HG03280 (cell line): ENCODE data around the gene PROX1.
"Not testable (repeated sequence)": the region's sequence is repeated elsewhere in the genome, so short reads cannot be mapped to it uniquely, and the experiment has no call there.

Experiments used
- ATAC-seq: cut with Tn5 transposase; IDR thresholded peaks from one replicate; pipeline ENCODE4 v1.9.1; 2021; ENCODE audit warnings: mild to moderate bottlenecking, moderate library complexity; ENCODE audit not compliant: unreplicated experiment

PROX1 gene

GRCh38 chr1:214066936-214067335 is 79.2 kb downstream of the PROX1 start:
- ATAC-seq, result no peak

GRCh38 chr1:214067397-214067796 is 79.6 kb downstream of the PROX1 start:
- no peak for ATAC-seq

DNA sequence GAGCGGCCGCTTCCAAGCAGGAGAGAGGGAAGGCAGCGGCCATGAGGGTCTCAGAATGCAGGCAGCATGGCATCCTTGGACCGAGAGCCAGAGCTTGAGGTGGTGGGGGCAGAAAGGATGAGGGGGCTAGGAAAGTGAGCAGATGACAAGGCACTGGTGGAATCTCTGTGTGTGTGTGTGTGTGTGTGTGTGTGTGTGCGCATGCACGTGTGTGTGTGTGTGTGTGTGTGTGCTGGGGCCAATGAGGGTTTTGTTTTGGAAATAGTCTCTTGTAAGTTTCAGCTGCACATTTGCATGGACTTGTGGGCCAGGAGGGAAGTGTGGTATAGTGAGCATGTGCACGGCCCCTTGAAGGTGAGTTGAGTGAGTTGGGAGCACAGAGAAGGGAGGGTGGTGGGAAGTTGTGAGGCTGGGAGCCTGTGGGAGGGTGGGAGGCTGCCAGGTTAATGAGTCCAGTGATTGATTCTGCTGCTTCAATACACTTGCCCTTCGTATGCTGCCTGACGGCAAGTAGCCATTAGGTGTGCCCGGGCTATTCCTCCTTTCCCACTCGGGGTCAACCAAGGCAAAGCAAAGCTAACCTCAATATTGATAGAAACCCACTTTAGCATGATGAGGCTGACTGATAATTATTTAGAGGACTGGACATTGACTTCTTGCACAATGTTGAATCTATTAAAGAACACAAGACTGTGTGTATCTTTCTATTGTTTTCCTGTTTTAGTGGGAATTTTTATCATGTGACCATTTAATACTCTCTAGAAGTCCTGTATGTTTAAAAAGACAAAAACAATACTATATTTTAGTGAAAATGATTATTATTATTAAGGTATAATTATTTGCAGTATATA is 80.3 kb downstream of the PROX1 start:
- no peak for ATAC-seq

DNA sequence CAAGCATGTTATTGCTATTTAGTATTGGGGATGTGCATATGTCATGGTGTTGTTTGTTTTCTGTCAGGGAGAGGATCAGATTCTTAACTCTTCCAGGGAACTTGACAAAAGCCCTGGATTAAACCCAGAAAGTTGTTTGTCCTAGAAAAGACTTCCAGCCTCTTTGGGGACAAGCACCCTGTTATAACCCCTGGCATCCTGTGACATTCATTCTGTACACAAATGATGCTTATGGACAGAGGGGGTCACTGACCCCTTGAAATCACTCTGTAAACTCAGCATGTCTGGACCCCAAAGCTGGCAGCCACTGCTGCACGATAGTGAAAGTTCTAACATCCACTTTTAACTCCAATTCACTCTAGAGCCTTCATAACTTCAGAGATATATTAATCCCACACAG is 81.2 kb downstream of the PROX1 start:
- ATAC-seq, result no peak

- ATAC-seq, result no peak
These were observed 83.7 kb downstream of the PROX1 start for GRCh38 chr1:214071469-214071868.

DNA sequence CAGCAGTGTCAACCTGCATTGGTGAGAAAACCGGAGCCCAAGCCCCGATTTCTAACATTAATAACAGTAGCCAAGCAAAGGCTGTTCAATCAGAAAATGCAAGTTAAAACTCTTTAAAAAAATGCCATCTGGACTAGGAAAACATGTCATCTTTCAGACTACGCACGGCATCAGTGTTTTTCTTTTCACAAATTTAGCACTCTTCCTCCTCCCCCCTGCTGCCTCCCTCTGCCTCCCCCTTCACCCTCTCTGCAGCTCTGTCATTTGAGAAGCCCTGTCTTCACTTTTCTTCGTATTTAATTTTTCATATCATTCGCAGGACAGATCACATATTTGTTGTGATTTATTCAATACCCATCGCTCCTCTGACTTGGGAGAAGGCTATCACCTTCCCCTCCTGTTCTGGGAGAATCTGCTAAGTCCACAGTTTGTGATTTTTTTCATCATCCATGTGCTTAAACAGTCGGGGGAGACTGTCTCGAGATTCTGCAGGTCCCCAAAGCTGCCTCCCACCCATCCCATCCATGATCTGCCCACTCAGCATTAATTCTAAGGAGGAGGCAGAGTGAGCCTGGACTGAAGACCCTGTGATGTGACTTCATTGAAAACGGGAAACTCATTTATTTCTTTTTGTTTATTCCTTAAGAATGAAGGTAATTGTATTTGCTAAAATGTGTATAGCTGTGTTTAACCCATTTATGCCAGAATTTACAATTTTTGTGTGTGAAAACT is 84.8 kb downstream of the PROX1 start:
- ATAC-seq, result no peak

DNA sequence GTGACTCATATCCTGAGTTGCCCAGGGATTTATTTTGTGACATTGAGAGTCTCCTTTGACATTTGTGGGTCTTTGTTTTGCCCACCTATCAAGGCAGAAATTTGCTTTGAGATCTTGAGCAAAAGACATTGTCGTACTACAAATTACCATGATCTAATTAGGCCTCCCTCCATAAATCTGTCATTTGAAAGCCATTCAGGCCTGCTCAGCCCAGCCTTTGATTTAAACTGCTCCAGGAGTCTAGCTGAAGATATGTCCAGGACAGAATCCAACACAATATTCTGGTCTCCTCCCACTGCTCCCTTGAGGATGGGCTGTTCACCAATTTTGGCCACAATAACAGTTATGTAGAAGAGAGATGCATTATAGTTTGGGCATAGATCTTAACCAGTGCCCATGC is 86.7 kb downstream of the PROX1 start:
- ATAC-seq, result no peak

DNA sequence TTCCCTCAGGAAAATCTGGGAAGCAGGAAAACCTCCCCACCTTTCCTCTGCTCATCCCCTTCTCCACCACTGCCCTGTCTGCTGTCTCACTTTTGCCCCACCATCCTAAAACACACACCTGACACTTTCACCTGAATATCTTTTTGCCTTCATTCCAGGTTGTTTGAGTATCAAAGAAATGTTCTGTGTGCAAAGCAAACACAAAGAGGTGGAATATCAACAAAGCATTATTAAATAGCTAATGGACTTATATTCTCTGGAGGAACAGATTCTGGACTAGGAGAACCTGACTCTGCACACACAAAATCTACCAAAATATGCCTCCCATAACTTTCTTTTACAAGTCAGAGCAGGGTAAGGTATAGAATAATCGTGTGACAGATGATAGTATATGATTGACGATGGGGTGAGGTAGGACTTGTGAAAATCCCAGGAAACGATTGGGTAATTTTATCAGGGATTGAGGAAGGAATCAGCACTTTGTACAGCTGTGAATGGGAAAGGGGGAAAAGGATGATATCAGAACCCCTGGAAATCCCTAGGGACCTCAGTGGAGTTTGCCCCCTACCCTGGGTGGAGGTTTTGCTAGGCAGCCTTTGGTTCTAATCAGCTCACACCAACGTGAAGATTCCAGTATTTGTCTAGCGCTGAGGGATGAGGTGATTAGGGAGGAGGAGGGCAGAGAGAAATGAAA is 87.7 kb downstream of the PROX1 start:
- ATAC-seq, result no peak

DNA sequence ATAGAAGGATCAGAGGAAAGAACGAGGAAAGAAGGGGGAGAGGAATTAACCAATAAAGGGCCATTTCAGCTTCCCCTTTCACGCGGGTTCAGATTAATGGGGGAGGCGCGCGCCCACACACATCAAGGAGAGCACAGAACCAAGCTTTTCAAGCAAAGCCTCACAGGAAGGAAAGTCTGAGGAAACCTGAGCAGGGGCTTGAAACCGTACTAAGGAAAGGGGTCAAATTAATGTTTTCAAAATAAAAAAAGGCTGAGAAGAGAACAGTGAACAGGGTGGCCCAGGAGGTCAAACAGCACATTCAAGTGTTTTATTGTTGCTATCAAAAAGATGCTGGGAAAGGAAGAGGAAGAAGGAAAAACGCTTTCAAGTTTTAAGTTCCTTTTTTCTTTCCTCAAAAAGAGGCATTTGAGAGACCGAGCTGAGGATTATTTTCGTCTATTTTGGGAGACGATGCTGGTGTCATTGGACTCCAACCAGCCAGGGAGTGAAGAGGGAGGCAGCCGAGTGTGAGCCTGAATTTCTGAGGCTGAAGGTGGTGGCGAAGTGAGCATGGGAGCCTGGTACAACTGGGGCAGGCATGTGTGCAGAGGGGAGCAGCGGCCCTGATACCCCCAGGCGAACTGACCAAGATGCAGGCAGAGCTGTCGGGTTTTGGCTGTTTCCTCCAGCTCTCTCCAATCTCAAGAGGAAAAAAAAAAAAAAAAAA is 88.4 kb downstream of the PROX1 start:
- ATAC-seq, result no peak

DNA sequence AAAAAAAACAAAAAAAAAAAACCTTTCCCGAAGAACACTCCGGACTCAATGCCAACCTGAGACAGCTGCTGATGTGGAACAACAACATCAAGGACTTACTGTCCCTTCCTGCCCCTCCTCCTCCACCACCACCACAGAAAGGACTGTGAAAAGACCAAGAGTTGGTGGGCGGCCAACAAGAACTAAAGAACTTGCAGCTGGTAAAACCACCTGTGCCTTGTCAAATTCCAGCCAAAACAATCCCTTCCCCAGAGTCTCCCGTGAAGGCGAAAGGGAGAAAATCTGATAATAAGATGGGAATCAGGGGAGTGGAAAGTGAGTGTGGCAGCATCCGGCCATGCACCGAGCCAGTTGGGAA is 88.9 kb downstream of the PROX1 start:
- no peak for ATAC-seq

DNA sequence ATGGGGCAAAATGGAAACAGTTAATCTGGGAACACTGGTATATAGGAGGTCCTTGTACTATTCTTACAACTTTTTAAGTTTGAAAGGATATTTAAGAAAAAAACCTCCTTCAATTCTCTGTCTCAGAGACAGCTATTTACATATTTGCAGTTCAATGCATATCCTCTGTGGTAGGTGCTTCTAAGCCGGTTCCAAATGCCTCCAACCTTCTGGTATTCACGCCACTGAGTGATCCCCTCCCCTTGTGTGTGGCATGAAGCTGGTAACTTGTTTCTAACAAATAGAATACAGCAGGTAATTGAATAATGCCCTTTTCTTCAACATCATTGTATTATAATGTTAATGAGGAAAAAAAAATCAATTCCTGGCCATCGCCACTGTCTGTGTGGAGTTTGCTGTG is 91.2 kb downstream of the PROX1 start:
- no peak for ATAC-seq

GRCh38 chr1:214085325-214085724 is 97.6 kb downstream of the PROX1 start:
- ATAC-seq, result no peak

DNA sequence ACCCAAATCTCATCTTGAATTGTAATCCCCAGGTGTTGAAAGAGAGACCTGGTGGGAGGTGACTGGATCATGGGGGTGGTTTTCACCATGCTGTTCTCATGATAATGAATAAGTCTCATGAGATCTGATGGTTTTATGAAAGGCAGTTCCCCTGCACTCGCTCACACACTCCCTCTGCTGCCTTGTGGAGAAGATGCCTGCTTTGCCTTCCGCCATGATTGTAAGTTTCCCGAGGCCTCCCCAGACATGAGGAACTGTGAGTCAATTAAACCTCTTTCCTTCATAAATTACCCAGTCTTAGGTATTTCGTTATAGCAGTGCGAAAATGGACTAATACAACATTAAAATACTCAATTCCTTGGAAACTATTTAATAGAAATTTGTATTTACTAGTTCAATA is 99.2 kb downstream of the PROX1 start:
- no peak for ATAC-seq

- ATAC-seq, result not testable (repeated sequence)
These were observed 101.2 kb downstream of the PROX1 start for GRCh38 chr1:214089003-214089402.
